Calu3 (cell line): ENCODE data around the gene TMEM43. TPM values are rescaled to one million over a fixed set of nuclear protein-coding genes. Genes with fewer than 3 reads are reported as not detected.

Experiments used
- BruUV-seq: library from RNA; stranded (reverse); fragments of 400-500 nt; replicated peaks from 2 replicates; lab custom pipeline; 2021; lab: Mats Ljungman, UMichigan
- CTCF ChIA-PET: fragments of 300-600 bp; sonication (Branson Sonifier 250); formaldehyde crosslinking; loops from one replicate; lab custom pipeline; 2022; ENCODE audit warnings: antibody characterized with exemption; lab: Charles Lee
- DNase-seq: peaks from one replicate; pipeline ENCODE4 v3.0.0; 2022
- H3K27ac Mint-ChIP-seq: one replicate; pipeline ENCODE4 v1.8.0; 2022; ENCODE audit warnings: mixed read lengths; ENCODE audit not compliant: unreplicated experiment
- H3K27me3 Mint-ChIP-seq: one replicate; pipeline ENCODE4 v1.8.0; 2022; ENCODE audit warnings: mixed read lengths; ENCODE audit not compliant: unreplicated experiment
- H3K36me3 Mint-ChIP-seq: one replicate; pipeline ENCODE4 v1.8.0; 2022; ENCODE audit warnings: mild to moderate bottlenecking, moderate library complexity, mixed read lengths; ENCODE audit not compliant: insufficient read depth, unreplicated experiment
- H3K4me1 Mint-ChIP-seq: one replicate; pipeline ENCODE4 v1.8.0; 2022; ENCODE audit warnings: mild to moderate bottlenecking, low read depth, mixed read lengths; ENCODE audit not compliant: unreplicated experiment
- H3K4me3 Mint-ChIP-seq: one replicate; pipeline ENCODE4 v1.8.0; 2022; ENCODE audit warnings: mild to moderate bottlenecking, low read depth, moderate library complexity, mixed read lengths; ENCODE audit not compliant: unreplicated experiment
- H3K9me3 Mint-ChIP-seq: one replicate; pipeline ENCODE4 v1.8.0; 2022; ENCODE audit warnings: low read depth, mixed read lengths; ENCODE audit not compliant: unreplicated experiment
- intact Hi-C: fragments of 100-400 bp; cut with micrococcal nuclease; formaldehyde crosslinking; loops from one replicate; pipeline ENCODE4 v1.10.0; 2022; ENCODE audit not compliant: unreplicated experiment
- total RNA-seq: library from RNA; stranded (reverse); gene quantifications from 2 replicates; pipeline ENCODE4 v1.2.3, GENCODE V29; 2022
- TF ChIP-seq, protein P1 (sequence below): fragments of 200-600 bp; IDR thresholded peaks from one replicate; pipeline ENCODE4 v1.8.0; 2022; ENCODE audit warnings: antibody characterized with exemption; ENCODE audit not compliant: unreplicated experiment

Gene TMEM43
- total RNA-seq, 1 experiment from 2014 or later, result 56.2 TPM

DNA sequence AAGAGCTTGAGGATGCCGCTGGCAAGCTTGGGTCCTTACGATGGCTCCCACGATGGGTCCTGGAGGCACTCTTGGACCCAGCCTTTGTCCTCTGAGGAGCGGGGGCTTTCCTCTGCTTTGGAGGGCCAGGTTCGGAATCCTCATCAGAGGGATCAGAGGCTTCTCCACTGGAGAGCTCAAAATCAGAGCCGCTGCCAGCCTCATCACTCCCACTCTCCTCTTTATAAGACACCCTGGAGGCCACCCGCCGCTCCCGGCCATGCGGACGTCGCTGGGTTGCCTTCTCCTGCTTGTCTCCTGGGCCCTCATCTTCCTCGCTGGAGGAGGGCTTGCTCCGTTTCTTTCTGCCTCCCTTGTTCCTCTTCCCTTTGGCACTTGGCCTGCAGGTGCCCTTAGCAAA lies 33.5 kb downstream of the TMEM43 start:
- TF ChIP-seq, protein P1, sequence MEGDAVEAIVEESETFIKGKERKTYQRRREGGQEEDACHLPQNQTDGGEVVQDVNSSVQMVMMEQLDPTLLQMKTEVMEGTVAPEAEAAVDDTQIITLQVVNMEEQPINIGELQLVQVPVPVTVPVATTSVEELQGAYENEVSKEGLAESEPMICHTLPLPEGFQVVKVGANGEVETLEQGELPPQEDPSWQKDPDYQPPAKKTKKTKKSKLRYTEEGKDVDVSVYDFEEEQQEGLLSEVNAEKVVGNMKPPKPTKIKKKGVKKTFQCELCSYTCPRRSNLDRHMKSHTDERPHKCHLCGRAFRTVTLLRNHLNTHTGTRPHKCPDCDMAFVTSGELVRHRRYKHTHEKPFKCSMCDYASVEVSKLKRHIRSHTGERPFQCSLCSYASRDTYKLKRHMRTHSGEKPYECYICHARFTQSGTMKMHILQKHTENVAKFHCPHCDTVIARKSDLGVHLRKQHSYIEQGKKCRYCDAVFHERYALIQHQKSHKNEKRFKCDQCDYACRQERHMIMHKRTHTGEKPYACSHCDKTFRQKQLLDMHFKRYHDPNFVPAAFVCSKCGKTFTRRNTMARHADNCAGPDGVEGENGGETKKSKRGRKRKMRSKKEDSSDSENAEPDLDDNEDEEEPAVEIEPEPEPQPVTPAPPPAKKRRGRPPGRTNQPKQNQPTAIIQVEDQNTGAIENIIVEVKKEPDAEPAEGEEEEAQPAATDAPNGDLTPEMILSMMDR, result no peak
- intact Hi-C loops, result no loop called here
- no peaks in the 10 kb centered on the region for H3K27me3 Mint-ChIP-seq
- H3K4me1 Mint-ChIP-seq, result no peaks in the 10 kb centered on the region
- CTCF ChIA-PET, result no interaction called here
- H3K36me3 Mint-ChIP-seq, result peaks cover 19% of the 10 kb centered on the region
- BruUV-seq, result no TSS peak
- no peak for DNase-seq
- H3K27ac Mint-ChIP-seq, result no peak overlapping the region
- H3K4me3 Mint-ChIP-seq, result no peak overlapping the region
- peaks cover 3% of the 10 kb centered on the region for H3K9me3 Mint-ChIP-seq

DNA sequence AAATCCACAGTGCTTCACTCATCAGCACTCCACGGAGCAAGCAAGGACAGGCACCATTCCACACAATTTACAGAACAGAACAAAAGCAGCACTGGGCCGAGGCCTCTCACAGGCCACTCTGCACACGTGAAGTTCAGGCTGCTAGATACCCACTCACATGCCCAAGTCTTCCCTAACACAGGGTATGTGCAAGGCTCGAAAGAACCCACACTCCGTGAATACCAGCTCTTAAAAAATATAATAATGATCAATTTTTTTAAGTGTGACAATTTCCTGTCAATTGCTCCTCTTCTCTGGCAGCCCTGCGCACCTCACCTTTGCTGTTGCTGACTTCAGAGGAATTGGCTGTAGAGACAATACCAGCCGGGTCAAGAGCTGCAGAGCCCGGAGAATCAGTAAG lies 34.6 kb downstream of the TMEM43 start:
- intact Hi-C loops, result no loop called here
- TF ChIP-seq, protein P1, result no peak
- CTCF ChIA-PET, result no interaction called here
- Mint-ChIP-seq H3K27me3 (no peaks in the 10 kb centered on the region), H3K36me3 (peaks cover 18% of the 10 kb centered on the region), H3K4me1 (no peaks in the 10 kb centered on the region), H3K27ac (no peak overlapping the region), H3K9me3 (peaks cover 3% of the 10 kb centered on the region), H3K4me3 (no peak overlapping the region)
- DNase-seq, result no peak
- BruUV-seq, result no TSS peak

DNA sequence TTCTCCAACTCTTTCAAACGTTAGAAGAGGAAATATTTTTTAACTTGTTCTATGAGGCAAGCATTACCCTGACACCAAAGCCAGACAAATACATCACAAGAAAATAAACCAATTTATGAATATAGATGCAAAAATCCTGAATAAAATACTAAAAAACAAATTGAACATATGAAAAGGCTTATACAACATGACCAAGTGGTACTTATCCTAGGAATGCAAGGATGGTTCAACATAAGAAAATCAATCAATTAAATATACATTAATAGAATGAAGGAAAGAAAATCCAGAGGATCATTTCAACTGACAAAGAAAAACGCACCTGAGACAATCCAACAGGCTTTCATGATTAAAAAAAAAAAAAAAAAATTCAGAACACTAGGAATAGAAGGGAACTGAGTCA lies 36.4 kb downstream of the TMEM43 start:
- CTCF ChIA-PET, result no interaction called here
- H3K27me3 Mint-ChIP-seq, result no peaks in the 10 kb centered on the region
- no peak overlapping the region for H3K4me3 Mint-ChIP-seq
- no TSS peak for BruUV-seq
- intact Hi-C loops, result no loop called here
- TF ChIP-seq, protein P1, result no peak
- peaks cover 3% of the 10 kb centered on the region for H3K9me3 Mint-ChIP-seq
- no peak overlapping the region for H3K27ac Mint-ChIP-seq
- no peaks in the 10 kb centered on the region for H3K4me1 Mint-ChIP-seq
- no peak for DNase-seq
- H3K36me3 Mint-ChIP-seq, result peaks cover 14% of the 10 kb centered on the region

DNA sequence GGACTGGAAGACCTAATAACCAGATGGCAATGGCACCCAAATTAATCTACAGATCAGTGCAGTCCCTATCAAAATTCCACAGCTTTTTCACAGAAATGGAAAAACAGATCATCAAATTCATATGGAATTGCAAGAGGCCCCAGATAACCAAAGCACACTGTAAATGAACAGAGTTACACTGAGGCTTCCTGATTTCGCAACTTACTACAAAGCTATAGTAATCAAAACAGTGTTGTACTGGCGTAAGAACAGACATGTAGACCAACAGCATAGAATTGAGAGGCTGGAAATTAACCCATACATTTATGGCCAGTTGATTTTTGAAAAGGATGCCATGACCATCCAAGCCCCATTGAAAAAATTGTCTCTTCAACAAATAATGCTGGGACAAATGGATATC lies 37.3 kb downstream of the TMEM43 start:
- CTCF ChIA-PET, result no interaction called here
- intact Hi-C loops, result no loop called here
- DNase-seq, result no peak
- Mint-ChIP-seq H3K9me3 (peaks cover 3% of the 10 kb centered on the region), H3K27ac (no peak overlapping the region), H3K36me3 (peaks cover 17% of the 10 kb centered on the region), H3K4me3 (no peak overlapping the region), H3K27me3 (no peaks in the 10 kb centered on the region), H3K4me1 (no peaks in the 10 kb centered on the region)
- no TSS peak for BruUV-seq
- TF ChIP-seq, protein P1, result no peak
